ENCODE measurements around the gene NR3C2. TPM values are rescaled to one million over a fixed set of nuclear protein-coding genes. Genes with fewer than 3 reads are reported as not detected.
"Not testable (repeated sequence)": the region's sequence is repeated elsewhere in the genome, so short reads cannot be mapped to it uniquely, and the experiment has no call there.

Gene NR3C2
- total and polyA plus RNA-seq, 5 experiments from 2014 or later: 6.8 to 53.5 (median 9.4) TPM

DNA sequence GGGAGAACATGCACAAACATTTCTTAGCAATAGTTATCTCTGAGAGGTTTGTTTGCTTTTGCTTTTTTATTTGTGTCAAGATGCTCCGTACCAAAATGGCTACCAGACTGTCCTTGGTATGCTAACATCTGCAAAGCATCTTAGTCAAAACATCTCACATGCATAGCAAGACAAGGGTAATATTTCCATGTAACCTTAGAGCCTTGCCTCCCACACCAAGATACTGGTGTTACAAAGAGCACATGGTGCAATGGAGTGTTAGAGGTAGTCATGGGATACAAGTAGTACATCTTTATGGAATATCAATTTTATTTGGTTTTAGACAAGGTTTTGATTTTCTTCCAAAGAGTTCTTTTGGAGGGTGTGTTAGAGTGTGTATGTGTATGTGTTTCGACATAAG, 109.7 kb downstream of the NR3C2 start:
- DNase-seq: no peak
- Mint-ChIP-seq H3K9me3 (no peaks in the 10 kb centered on the region), H3K27me3 (no peaks in the 10 kb centered on the region), H3K27ac (no peak overlapping the region), H3K4me1 (peaks cover 24 to 47% (median 37%) of the 10 kb centered on the region in 4 donors), H3K4me3 (no peak overlapping the region), H3K36me3 (peaks cover 4 to 17% (median 7%) of the 10 kb centered on the region in 3 donors)
- POLR2A ChIA-PET: no interaction called here
- no peak for ATAC-seq

DNA sequence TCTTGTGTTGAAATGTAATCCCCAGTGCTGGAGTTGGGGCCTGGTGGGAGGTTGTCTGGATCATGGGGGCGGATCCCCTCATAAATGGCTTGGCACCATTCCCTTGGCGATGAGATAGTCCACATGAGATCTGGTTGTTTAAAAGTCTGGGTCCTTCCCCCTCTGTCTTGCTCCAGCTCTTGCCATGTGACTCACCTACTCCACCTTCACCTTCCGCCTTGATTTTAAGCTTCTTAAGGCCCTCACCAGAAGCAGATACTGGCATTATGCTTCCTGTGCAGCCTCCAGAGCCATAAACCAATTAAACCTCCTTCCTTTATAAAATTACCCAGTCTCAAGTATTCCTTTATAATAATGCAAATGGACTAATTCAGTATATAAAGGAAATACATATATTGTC, 111.5 kb downstream of the NR3C2 start:
- peaks cover 3 to 17% (median 4%) of the 10 kb centered on the region in 3 donors for H3K36me3 Mint-ChIP-seq
- H3K27me3 Mint-ChIP-seq: no peaks in the 10 kb centered on the region
- H3K27ac Mint-ChIP-seq: peak overlapping the region in 1 of 10 donors; percentile 49
- H3K4me3 Mint-ChIP-seq: no peak overlapping the region
- ATAC-seq (no peak), DNase-seq (no peak)
- POLR2A ChIA-PET: no interaction called here
- no peaks in the 10 kb centered on the region for H3K9me3 Mint-ChIP-seq
- H3K4me1 Mint-ChIP-seq: peaks cover 20 to 49% (median 37%) of the 10 kb centered on the region in 4 donors

DNA sequence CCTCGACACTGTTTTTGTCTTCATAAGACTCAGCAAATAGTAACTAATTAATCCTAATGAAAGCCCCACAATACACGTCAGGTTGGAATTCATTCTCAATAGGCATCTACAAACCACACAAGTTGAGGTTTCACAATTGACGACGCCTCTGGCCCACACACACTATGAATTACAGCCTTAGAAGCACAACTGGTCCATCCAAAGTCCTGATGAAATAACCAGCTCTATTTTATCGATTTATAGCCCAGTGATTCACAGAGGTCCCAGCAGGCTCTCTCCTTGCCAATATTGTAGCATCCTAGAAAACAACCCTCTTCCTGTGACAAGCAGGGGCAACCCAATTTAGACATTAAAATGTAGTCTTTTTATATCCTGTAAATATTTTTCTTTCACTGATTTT, 112.1 kb downstream of the NR3C2 start:
- Mint-ChIP-seq H3K9me3 (peaks cover 0 to 3% (median 0%) of the 10 kb centered on the region in 9 donors), H3K27me3 (no peaks in the 10 kb centered on the region), H3K4me1 (peaks cover 22 to 51% (median 39%) of the 10 kb centered on the region in 4 donors), H3K4me3 (no peak overlapping the region), H3K27ac (no peak overlapping the region), H3K36me3 (peaks cover 3 to 19% (median 7%) of the 10 kb centered on the region in 3 donors)
- no peak for DNase-seq
- ATAC-seq: no peak
- POLR2A ChIA-PET: no interaction called here

DNA sequence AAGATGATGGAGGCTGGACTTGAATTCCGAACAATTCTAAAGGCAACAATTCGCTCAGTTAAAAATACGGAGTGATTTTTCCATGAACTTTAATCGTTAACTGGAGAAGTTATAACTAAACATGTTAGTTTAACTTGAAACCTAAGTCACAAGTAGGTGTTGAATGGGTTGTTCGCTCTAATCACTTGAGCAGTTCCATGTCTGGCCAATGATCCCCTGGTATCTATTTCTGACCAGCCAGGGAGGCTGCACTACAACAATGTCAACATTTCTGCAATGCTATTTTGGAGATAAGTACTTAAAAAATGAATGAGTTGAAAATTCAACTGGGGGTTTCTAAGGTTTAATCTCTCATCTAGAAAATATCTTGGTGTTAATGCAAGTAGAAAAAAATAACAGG, 112.5 kb downstream of the NR3C2 start:
- peaks cover 22 to 54% (median 42%) of the 10 kb centered on the region in 4 donors for H3K4me1 Mint-ChIP-seq
- no peak overlapping the region for H3K4me3 Mint-ChIP-seq
- POLR2A ChIA-PET: no interaction called here
- no peaks in the 10 kb centered on the region for H3K27me3 Mint-ChIP-seq
- peaks cover 3 to 19% (median 8%) of the 10 kb centered on the region in 3 donors for H3K36me3 Mint-ChIP-seq
- no peak for ATAC-seq
- peaks cover 0 to 3% (median 0%) of the 10 kb centered on the region in 9 donors for H3K9me3 Mint-ChIP-seq
- H3K27ac Mint-ChIP-seq: no peak overlapping the region
- DNase-seq: no peak

DNA sequence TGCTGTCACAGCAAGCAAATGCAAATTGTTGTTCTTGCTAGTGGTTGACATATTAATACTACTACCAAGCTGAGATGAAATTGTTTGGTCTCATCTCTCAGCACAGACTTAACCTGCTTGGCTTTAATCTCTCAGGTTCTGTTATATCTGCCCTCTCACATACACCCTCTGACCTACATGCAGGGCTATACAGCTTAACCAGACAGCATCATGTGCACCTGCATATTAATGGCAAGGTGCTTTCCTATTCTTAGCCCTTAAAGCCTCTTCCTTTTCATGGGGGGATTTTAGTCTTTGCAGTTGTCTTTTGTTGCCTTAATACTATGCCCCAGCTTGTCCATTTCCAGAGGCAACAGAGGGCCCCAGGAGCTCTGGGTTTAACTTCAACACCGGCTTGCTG, 114.5 kb downstream of the NR3C2 start:
- POLR2A ChIA-PET: no interaction called here
- H3K4me3 Mint-ChIP-seq: no peak overlapping the region
- peaks cover 21 to 55% (median 44%) of the 10 kb centered on the region in 4 donors for H3K4me1 Mint-ChIP-seq
- H3K27ac Mint-ChIP-seq: peak overlapping the region in 1 of 10 donors; percentile 58
- peaks cover 0 to 8% (median 2%) of the 10 kb centered on the region in 9 donors for H3K9me3 Mint-ChIP-seq
- no peak for DNase-seq
- H3K36me3 Mint-ChIP-seq: peaks cover 0 to 21% (median 14%) of the 10 kb centered on the region in 3 donors
- no peaks in the 10 kb centered on the region for H3K27me3 Mint-ChIP-seq
- ATAC-seq: no peak

DNA sequence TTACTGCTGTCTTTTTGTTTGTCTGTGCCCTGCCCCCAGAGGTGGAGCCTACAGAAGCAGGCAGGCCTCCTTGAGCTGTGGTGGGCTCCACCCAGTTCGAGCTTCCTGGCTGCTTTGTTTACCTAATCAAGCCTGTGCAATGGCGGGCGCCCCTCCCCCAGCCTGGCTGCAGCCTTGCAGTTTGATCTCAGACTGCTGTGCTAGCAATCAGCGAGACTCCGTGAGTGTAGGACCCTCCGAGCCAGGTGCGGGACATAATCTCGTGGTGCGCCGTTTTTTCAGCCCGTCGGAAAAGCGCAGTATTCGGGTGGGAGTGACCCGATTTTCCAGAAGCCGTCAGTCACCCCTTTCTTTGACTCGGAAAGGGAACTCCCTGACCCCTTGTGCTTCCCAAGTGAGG, 118.9 kb downstream of the NR3C2 start:
- Mint-ChIP-seq H3K27ac (peak overlapping the region in 2 of 10 donors; percentile 23 to 81), H3K4me3 (peak overlapping the region in 3 of 10 donors; percentile 11 to 38 (median 25)), H3K36me3 (peaks cover 0 to 15% (median 14%) of the 10 kb centered on the region in 3 donors), H3K4me1 (peaks cover 16 to 32% (median 24%) of the 10 kb centered on the region in 4 donors)
- H3K27me3 Mint-ChIP-seq, ATAC-seq, POLR2A ChIA-PET, H3K9me3 Mint-ChIP-seq: not testable (repeated sequence)
- DNase-seq: peak in 3 of 10 donors; percentile 2 to 14 (median 4)

DNA sequence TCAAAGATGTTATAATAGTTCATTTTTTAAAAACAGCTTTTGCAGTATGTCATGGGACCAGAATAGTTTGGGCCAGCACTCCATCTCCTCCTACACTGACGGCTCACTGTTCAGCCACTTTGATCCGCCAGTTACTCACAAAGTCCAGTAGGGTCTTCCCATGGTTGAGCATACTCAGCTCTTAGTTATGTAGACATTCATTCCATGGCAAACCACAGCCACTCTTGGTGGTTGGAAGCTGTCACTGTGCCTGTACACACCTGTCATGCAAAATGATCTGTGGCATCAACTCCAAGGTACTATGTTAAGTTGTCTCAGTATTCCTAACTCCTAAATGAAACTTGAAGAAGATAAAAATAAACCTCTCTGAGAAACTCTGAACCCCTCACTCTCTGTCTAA, 127.2 kb downstream of the NR3C2 start:
- ATAC-seq (no peak), DNase-seq (no peak)
- POLR2A ChIA-PET: no interaction called here
- Mint-ChIP-seq H3K9me3 (peaks cover 0 to 2% (median 0%) of the 10 kb centered on the region in 9 donors), H3K27ac (peak overlapping the region in 3 of 10 donors; percentile 3 to 61 (median 55)), H3K27me3 (no peaks in the 10 kb centered on the region), H3K4me1 (peaks cover 9 to 28% (median 13%) of the 10 kb centered on the region in 4 donors), H3K36me3 (no peaks in the 10 kb centered on the region), H3K4me3 (no peak overlapping the region)

DNA sequence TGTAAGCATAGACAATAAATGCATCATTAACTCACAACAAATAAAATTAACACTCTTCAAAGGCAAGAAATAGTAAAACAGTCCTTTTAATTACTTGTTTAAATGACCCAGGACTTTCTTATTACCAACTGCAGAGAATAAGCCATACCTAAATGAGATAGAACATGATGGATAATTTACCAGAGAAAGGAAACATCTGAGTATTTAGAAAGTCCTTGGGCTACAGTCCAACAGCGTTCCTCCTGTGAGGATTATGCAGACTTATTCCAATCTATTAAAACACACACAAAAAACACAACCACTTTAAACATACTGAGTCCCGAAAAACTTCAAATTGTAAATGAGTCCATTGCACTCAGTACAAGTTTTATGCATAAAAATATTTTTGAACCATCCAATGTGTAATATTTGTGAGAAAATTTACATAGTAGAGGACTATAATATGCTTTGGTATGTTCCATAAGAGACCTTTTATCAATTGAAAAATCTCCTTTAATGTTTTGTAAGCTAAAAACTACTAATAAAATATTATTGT, 129.2 kb downstream of the NR3C2 start:
- peaks cover 13 to 33% (median 18%) of the 10 kb centered on the region in 4 donors for H3K4me1 Mint-ChIP-seq
- peaks cover 0 to 3% (median 0%) of the 10 kb centered on the region in 3 donors for H3K36me3 Mint-ChIP-seq
- POLR2A ChIA-PET: interaction anchor here (1.0 kb wide), 1 partner anchor 130 kb away, joined by 6 read pairs; no protein-coding TSS in a partner anchor

DNA sequence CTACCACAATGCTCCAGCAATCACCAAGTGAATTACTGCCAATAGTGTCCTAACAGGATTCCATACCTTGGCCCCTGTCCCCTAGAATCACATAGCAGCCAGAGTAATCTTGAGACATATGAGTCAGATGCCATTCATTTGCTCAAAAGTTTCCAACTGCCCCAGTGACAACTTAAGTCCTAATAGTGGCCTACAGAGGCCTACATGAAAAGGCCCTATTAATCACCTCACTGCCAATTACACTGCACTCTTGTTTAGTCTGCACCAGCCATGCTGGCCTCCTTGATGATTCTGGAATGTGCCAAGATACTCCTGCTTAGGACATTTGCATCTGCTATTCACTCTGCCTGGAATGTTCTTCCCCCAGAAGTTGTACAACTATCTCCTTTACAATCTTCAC, 130.7 kb downstream of the NR3C2 start:
- DNase-seq (no peak), ATAC-seq (no peak)
- POLR2A ChIA-PET: no interaction called here
- H3K4me1 Mint-ChIP-seq: peaks cover 15 to 34% (median 23%) of the 10 kb centered on the region in 4 donors
- no peaks in the 10 kb centered on the region for H3K27me3 Mint-ChIP-seq
- H3K27ac Mint-ChIP-seq: no peak overlapping the region
- H3K9me3 Mint-ChIP-seq: no peaks in the 10 kb centered on the region
- no peak overlapping the region for H3K4me3 Mint-ChIP-seq
- H3K36me3 Mint-ChIP-seq: peaks cover 0 to 3% (median 0%) of the 10 kb centered on the region in 3 donors

More for the DNA sequence above, 129.2 kb downstream of the NR3C2 start:
- H3K27me3 Mint-ChIP-seq: no peaks in the 10 kb centered on the region
- H3K27ac Mint-ChIP-seq: no peak overlapping the region
- H3K4me3 Mint-ChIP-seq: no peak overlapping the region
- ATAC-seq: no peak
- H3K9me3 Mint-ChIP-seq: no peaks in the 10 kb centered on the region
- DNase-seq: no peak

DNA sequence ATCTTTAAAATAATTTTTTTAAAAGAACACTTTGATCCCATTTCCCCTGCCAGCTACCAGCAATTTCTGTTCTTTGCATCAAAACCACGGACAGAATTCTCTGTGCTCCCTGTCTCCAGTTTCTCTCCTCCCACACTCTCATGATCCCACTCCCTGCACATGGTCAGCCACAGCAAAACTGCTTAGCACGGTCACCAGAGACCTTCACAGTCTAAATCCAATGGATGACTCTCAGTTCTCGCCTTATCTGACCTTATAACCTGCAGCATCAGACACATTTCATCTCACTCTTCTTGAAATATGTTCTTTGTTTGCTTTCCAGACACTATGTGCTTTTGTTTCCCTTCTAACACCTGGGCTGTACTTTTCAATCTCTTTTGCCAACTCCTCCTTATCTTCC, 131.5 kb downstream of the NR3C2 start:
- DNase-seq (no peak), ATAC-seq (no peak)
- POLR2A ChIA-PET: no interaction called here
- H3K9me3 Mint-ChIP-seq: no peaks in the 10 kb centered on the region
- H3K4me1 Mint-ChIP-seq: peaks cover 15 to 35% (median 26%) of the 10 kb centered on the region in 4 donors
- no peaks in the 10 kb centered on the region for H3K27me3 Mint-ChIP-seq
- H3K36me3 Mint-ChIP-seq: peaks cover 0 to 3% (median 0%) of the 10 kb centered on the region in 3 donors
- no peak overlapping the region for H3K27ac Mint-ChIP-seq
- no peak overlapping the region for H3K4me3 Mint-ChIP-seq

DNA sequence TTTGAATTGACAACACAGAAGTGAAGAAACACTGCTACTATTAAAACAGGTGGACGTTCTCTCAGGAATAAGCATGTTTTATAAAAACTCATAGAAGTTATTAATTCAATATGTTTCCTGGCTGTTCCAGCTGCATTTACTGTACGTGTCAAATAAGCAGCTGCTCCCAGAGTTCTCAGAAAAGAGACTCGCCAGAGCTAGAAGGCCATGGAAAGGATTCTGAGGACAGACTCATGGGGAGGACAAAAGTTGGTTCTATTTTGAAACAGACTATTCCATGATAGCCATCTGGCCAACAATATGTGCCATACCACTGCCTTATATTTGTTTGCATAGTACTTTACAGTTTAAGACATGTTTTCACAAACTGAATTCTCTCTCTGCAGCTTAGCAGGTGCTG, 136.5 kb downstream of the NR3C2 start:
- H3K27me3 Mint-ChIP-seq: no peaks in the 10 kb centered on the region
- peaks cover 0 to 11% (median 4%) of the 10 kb centered on the region in 9 donors for H3K9me3 Mint-ChIP-seq
- no peak for ATAC-seq
- H3K4me3 Mint-ChIP-seq: no peak overlapping the region
- peaks cover 8 to 17% (median 14%) of the 10 kb centered on the region in 3 donors for H3K36me3 Mint-ChIP-seq
- no peak for DNase-seq
- H3K27ac Mint-ChIP-seq: no peak overlapping the region
- H3K4me1 Mint-ChIP-seq: peaks cover 12 to 30% (median 21%) of the 10 kb centered on the region in 4 donors
- POLR2A ChIA-PET: no interaction called here

DNA sequence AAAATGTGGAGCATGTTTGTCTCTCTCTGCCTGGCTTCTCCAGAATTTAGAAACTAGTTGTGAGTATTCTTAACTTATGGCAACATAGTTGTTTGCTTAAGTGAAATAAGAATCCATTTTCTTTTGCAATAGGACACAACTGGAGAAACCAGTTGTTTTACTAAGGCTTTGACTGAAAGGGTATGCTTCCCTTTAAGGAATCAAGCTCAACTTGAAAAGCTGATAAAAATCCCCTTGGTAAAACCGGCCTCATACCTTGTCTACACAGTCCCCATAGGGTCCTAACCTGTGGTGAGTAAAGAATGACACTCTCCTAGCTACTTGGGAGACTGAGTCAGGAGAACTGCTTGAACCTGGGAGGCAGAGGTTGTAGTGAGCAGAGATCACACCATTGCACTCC, 139.8 kb downstream of the NR3C2 start:
- DNase-seq (no peak), ATAC-seq (no peak)
- H3K9me3 Mint-ChIP-seq: peaks cover 0 to 19% (median 4%) of the 10 kb centered on the region in 9 donors
- POLR2A ChIA-PET: no interaction called here
- H3K27me3 Mint-ChIP-seq: no peaks in the 10 kb centered on the region
- H3K27ac Mint-ChIP-seq: no peak overlapping the region
- peaks cover 8 to 23% (median 20%) of the 10 kb centered on the region in 3 donors for H3K36me3 Mint-ChIP-seq
- H3K4me3 Mint-ChIP-seq: no peak overlapping the region
- H3K4me1 Mint-ChIP-seq: peaks cover 11 to 38% (median 30%) of the 10 kb centered on the region in 4 donors

DNA sequence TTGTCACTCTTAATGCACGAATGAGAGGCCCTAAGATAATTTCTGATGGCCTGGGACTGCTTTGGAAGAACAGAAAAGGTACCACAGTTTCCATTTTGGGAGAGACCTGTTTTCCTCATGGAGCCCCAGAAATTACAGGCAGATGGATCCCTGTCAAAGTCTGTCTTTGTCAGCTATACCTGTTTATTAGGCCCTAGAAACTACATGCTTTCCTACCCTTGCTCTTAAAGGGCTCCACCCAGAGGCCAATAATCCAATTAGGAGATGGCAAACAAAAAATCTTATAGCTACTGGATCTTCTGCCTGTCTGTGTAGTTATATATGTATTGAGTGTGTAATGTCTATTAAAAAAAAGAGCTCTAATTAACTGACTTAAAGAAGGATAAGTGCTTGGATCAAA, 141.3 kb downstream of the NR3C2 start:
- H3K4me3 Mint-ChIP-seq: no peak overlapping the region
- H3K27me3 Mint-ChIP-seq: no peaks in the 10 kb centered on the region
- no peak overlapping the region for H3K27ac Mint-ChIP-seq
- peaks cover 11 to 41% (median 35%) of the 10 kb centered on the region in 4 donors for H3K4me1 Mint-ChIP-seq
- POLR2A ChIA-PET: no interaction called here
- peaks cover 8 to 23% (median 20%) of the 10 kb centered on the region in 3 donors for H3K36me3 Mint-ChIP-seq
- no peak for ATAC-seq
- DNase-seq: no peak
- H3K9me3 Mint-ChIP-seq: peaks cover 0 to 19% (median 4%) of the 10 kb centered on the region in 9 donors
